ENCODE results near the gene ZNF143.
"Not testable (repeated sequence)": the region's sequence is repeated elsewhere in the genome, so short reads cannot be mapped to it uniquely, and the experiment has no call there.

The ZNF143 gene

GRCh38 chr11:9460322-9461062, at the start of gene ZNF143:
Gene ZNF143, plus strand, starts transcription at chr11:9461012. Its CDS starts 10,297 bp downstream, at chr11:9471309.
- DNase-seq = peak; percentile 100

GRCh38 chr11:9428706-9429105, 32.1 kb upstream of the ZNF143 start:
- DNase-seq = no peak

GRCh38 chr11:9438611-9439010, 22.2 kb upstream of the ZNF143 start:
- no peak for DNase-seq

- DNase-seq = no peak
These were observed 14.6 kb upstream of the ZNF143 start for GRCh38 chr11:9446230-9446629.

GRCh38 chr11:9448576-9449352, 12.0 kb upstream of the ZNF143 start:
- no peak for DNase-seq

GRCh38 chr11:9452023-9452422, 8.8 kb upstream of the ZNF143 start:
- not testable (repeated sequence) for DNase-seq

- DNase-seq = no peak
These were observed 5.1 kb upstream of the ZNF143 start for GRCh38 chr11:9455722-9456121.

GRCh38 chr11:9459667-9460321, 1.0 kb upstream of the ZNF143 start:
- DNase-seq = peak; percentile 10 to 39

- DNase-seq = peak; percentile 83 to 86
These were observed 399 bp downstream of the ZNF143 start for GRCh38 chr11:9461063-9461759.

- DNase-seq = peak in 1 of 2 donors; percentile 31
These were observed 935 bp downstream of the ZNF143 start for GRCh38 chr11:9461760-9462134.

GRCh38 chr11:9462172-9462799, 1.5 kb downstream of the ZNF143 start:
- DNase-seq = no peak

- DNase-seq = no peak
These were observed 2.2 kb downstream of the ZNF143 start for GRCh38 chr11:9462806-9463537.

- no peak for DNase-seq
These were observed 10.0 kb downstream of the ZNF143 start for GRCh38 chr11:9470765-9471164.

GRCh38 chr11:9473408-9473807, 12.6 kb downstream of the ZNF143 start:
- DNase-seq = no peak

GRCh38 chr11:9479899-9480298, 19.1 kb downstream of the ZNF143 start:
- DNase-seq = no peak

- DNase-seq = no peak
These were observed 28.4 kb downstream of the ZNF143 start for GRCh38 chr11:9489080-9489765.

- no peak for DNase-seq
These were observed 29.6 kb downstream of the ZNF143 start for GRCh38 chr11:9490376-9490775.

- no peak for DNase-seq
These were observed 32.7 kb downstream of the ZNF143 start for GRCh38 chr11:9493492-9493891.

- no peak for DNase-seq
These were observed 33.5 kb downstream of the ZNF143 start for GRCh38 chr11:9494316-9494715.

GRCh38 chr11:9495803-9496514, 35.1 kb downstream of the ZNF143 start:
- DNase-seq = no peak
